Transverse colon (tissue), 4 donors: ENCODE results near the gene ZNF74. TPM values are rescaled to one million over a fixed set of nuclear protein-coding genes. Genes with fewer than 3 reads are reported as not detected.
"Not testable (repeated sequence)": the region's sequence is repeated elsewhere in the genome, so short reads cannot be mapped to it uniquely, and the experiment has no call there.

Source experiments
- DNase-seq: peaks from one replicate; pipeline ENCODE4 v3.0.0-alpha.2; 2019
- H3K27ac ChIP-seq, 4 donors: fragments of 200-600 bp; sonication (generic); 2 replicates each; pipeline ENCODE4 v1.5.1; 2016 to 2018; ENCODE audit warnings: inconsistent platforms in 4 of 4
- H3K27me3 ChIP-seq: fragments of 200-600 bp; sonication (generic); 2 replicates; pipeline ENCODE4 v1.5.1; 2017; ENCODE audit warnings: inconsistent platforms
- H3K36me3 ChIP-seq, 4 donors: fragments of 200-600 bp; sonication (generic); 2 replicates each; pipeline ENCODE4 v1.5.1; 2017 to 2019; ENCODE audit warnings: inconsistent platforms in 4 of 4
- H3K4me1 ChIP-seq, 4 donors: fragments of 200-600 bp; sonication (generic); 2 replicates each; pipeline ENCODE4 v1.5.1; 2017 to 2020; ENCODE audit warnings: inconsistent platforms in 4 of 4
- H3K4me3 ChIP-seq, 4 donors: fragments of 200-600 bp; sonication (generic); 1 replicate in 1 of 4; 2 replicates in 3 of 4; pipeline versions ENCODE4 v1.5.1 to v1.6.1; 2017 to 2019; ENCODE audit warnings: inconsistent platforms in 4 of 4
- H3K9me3 ChIP-seq, 2 donors: fragments of 200-600 bp; sonication (generic); 2 replicates each; pipeline ENCODE4 v1.5.1; 2017 to 2019; ENCODE audit warnings: inconsistent platforms in 2 of 2
- WGBS, 2 donors: methylation state at CpG; one replicate each; pipeline ENCODE4 v1.1.5; 2018; ENCODE audit warnings: low coverage in 1 of 2; 5-methylcytosine and 5-hydroxymethylcytosine counted together
- in situ Hi-C, 4 donors: fragments of 200-750 bp; cut with MboI; loops; one replicate each; pipeline versions ENCODE4 v1.15.0 to v1.15.1; 2017; ENCODE audit warnings: low sequenced_read_pairs in 3 of 4, low pct_ligation_motif_present in 1 of 4, low pct_unique_long_range_greater_than_20kb in 1 of 4
- intact Hi-C: fragments of 100-400 bp; cut with DNase I; formaldehyde crosslinking; loops from one replicate; pipeline ENCODE4 v1.15.1; 2023; ENCODE audit warnings: low total_unique reads
- total RNA-seq, 4 donors: library from RNA; depleted of rRNA; stranded (reverse); fragments of >200 nt; gene quantifications; one replicate each; pipeline ENCODE4 v1.1.0, GENCODE V29; 2016

ZNF74 gene
- total RNA-seq, 4 donors from 2014 or later = 1.9 to 11.5 (median 6.6) TPM

- H3K27me3 ChIP-seq, intact Hi-C loops, in situ Hi-C loops, DNase-seq, H3K4me3 ChIP-seq, H3K27ac ChIP-seq, H3K4me1 ChIP-seq, H3K9me3 ChIP-seq, H3K36me3 ChIP-seq: not testable (repeated sequence)
- 95% methylated on average over 60 of the region's 60 CpGs; no CpG with 5 or more reads in 1 of the 2 donors for WGBS, 2 donors
Measured at GRCh38 chr22:20360261-20360660, 33.7 kb upstream of the ZNF74 start.

- intact Hi-C loops, H3K27ac ChIP-seq, H3K36me3 ChIP-seq, H3K27me3 ChIP-seq, in situ Hi-C loops, H3K9me3 ChIP-seq, DNase-seq, H3K4me1 ChIP-seq, H3K4me3 ChIP-seq: not testable (repeated sequence)
- WGBS, 2 donors = 95 to 100% methylated on average over 1 to 143 of the region's 145 CpGs
Measured at GRCh38 chr22:20360866-20361751, 32.8 kb upstream of the ZNF74 start.

GRCh38 chr22:20361752-20362229 lies 32.2 kb upstream of the ZNF74 start:
- H3K27ac ChIP-seq, H3K9me3 ChIP-seq, DNase-seq, intact Hi-C loops, H3K4me3 ChIP-seq, H3K4me1 ChIP-seq, in situ Hi-C loops, H3K36me3 ChIP-seq, H3K27me3 ChIP-seq: not testable (repeated sequence)
- WGBS, 2 donors = 95 to 98% methylated on average over 6 to 54 of the region's 54 CpGs

GRCh38 chr22:20362403-20362802 lies 31.5 kb upstream of the ZNF74 start:
- H3K27me3 ChIP-seq, H3K9me3 ChIP-seq, H3K36me3 ChIP-seq, H3K4me3 ChIP-seq, DNase-seq, H3K4me1 ChIP-seq, in situ Hi-C loops, H3K27ac ChIP-seq, intact Hi-C loops: not testable (repeated sequence)
- WGBS, 2 donors = 94% methylated on average over 10 of the region's 10 CpGs; no CpG with 5 or more reads in 1 of the 2 donors

- in situ Hi-C loops, H3K36me3 ChIP-seq, intact Hi-C loops, H3K4me3 ChIP-seq, H3K9me3 ChIP-seq, H3K4me1 ChIP-seq, H3K27me3 ChIP-seq, H3K27ac ChIP-seq, DNase-seq: not testable (repeated sequence)
- 22 to 62% methylated on average over 1 to 7 of the region's 11 CpGs for WGBS, 2 donors
Measured at GRCh38 chr22:20364335-20365260, 29.4 kb upstream of the ZNF74 start.

- H3K27ac ChIP-seq, H3K4me3 ChIP-seq, in situ Hi-C loops, DNase-seq, intact Hi-C loops, H3K9me3 ChIP-seq, H3K36me3 ChIP-seq, H3K4me1 ChIP-seq, H3K27me3 ChIP-seq: not testable (repeated sequence)
- 74 to 82% methylated on average over 2 to 8 of the region's 9 CpGs for WGBS, 2 donors
Measured at GRCh38 chr22:20366841-20367240, 27.1 kb upstream of the ZNF74 start.

GRCh38 chr22:20368875-20369274 lies 25.1 kb upstream of the ZNF74 start:
- DNase-seq, H3K27ac ChIP-seq, H3K4me1 ChIP-seq, H3K9me3 ChIP-seq, intact Hi-C loops, H3K36me3 ChIP-seq, H3K4me3 ChIP-seq, H3K27me3 ChIP-seq, in situ Hi-C loops: not testable (repeated sequence)
- 89 to 92% methylated on average over 5 to 9 of the region's 9 CpGs for WGBS, 2 donors

GRCh38 chr22:20371687-20372086 lies 22.3 kb upstream of the ZNF74 start:
- intact Hi-C loops, H3K27me3 ChIP-seq, H3K4me3 ChIP-seq, in situ Hi-C loops, H3K27ac ChIP-seq, H3K9me3 ChIP-seq, DNase-seq, H3K36me3 ChIP-seq, H3K4me1 ChIP-seq: not testable (repeated sequence)
- no CpG with 5 or more reads among the region's 6 CpGs for WGBS, 2 donors

- H3K27me3 ChIP-seq, H3K9me3 ChIP-seq, H3K4me3 ChIP-seq, H3K36me3 ChIP-seq, intact Hi-C loops, DNase-seq, in situ Hi-C loops, H3K4me1 ChIP-seq, H3K27ac ChIP-seq: not testable (repeated sequence)
- 35% methylated on average over 5 of the region's 8 CpGs; no CpG with 5 or more reads in 1 of the 2 donors for WGBS, 2 donors
Measured at GRCh38 chr22:20372406-20372854, 21.5 kb upstream of the ZNF74 start.

GRCh38 chr22:20373195-20373706 lies 20.7 kb upstream of the ZNF74 start:
- H3K36me3 ChIP-seq, H3K9me3 ChIP-seq, H3K27me3 ChIP-seq, in situ Hi-C loops, H3K4me3 ChIP-seq, H3K4me1 ChIP-seq, DNase-seq, intact Hi-C loops, H3K27ac ChIP-seq: not testable (repeated sequence)
- 81 to 89% methylated on average over 4 to 6 of the region's 6 CpGs for WGBS, 2 donors
